HUDEP-2 (cell line): ENCODE data around the gene PTK6.
A peak's percentile ranks its signal among the peaks of the same experiment; 100 is the strongest.

Experiments
- DNase-seq, 76 experiments: peaks; one replicate each; lab custom pipeline; 2025; ENCODE audit not compliant: unreplicated experiment in 76 of 76; lab: John Stamatoyannopoulos, UW

The PTK6 gene

GRCh38 chr20:63545814-63546213, 8.6 kb upstream of the PTK6 start:
- DNase-seq = no peak

- no peak for DNase-seq
Measured at GRCh38 chr20:63544958-63545516, 7.9 kb upstream of the PTK6 start.

GRCh38 chr20:63544241-63544957, 7.2 kb upstream of the PTK6 start:
- no peak for DNase-seq

- DNase-seq = no peak
Measured at GRCh38 chr20:63543733-63544132, 6.6 kb upstream of the PTK6 start.

- DNase-seq = no peak
Measured at GRCh38 chr20:63543131-63543530, 6.0 kb upstream of the PTK6 start.

- no peak for DNase-seq
Measured at GRCh38 chr20:63542696-63543095, 5.5 kb upstream of the PTK6 start.

GRCh38 chr20:63542031-63542559, 4.9 kb upstream of the PTK6 start:
- DNase-seq = no peak

GRCh38 chr20:63541371-63541770, 4.2 kb upstream of the PTK6 start:
- DNase-seq = no peak

GRCh38 chr20:63540417-63541186, 3.4 kb upstream of the PTK6 start:
- no peak for DNase-seq

GRCh38 chr20:63539441-63540370, 2.5 kb upstream of the PTK6 start:
- no peak for DNase-seq

- no peak for DNase-seq
Measured at GRCh38 chr20:63539092-63539430, 1.9 kb upstream of the PTK6 start.

- peak in 2 of 76 experiments; percentile 37 to 44 for DNase-seq
Measured at GRCh38 chr20:63538204-63539091, 1.3 kb upstream of the PTK6 start.

GRCh38 chr20:63537525-63538203, 488 bp upstream of the PTK6 start:
- DNase-seq = peak in 75 of 76 experiments; percentile 17 to 97 (median 90)

GRCh38 chr20:63536241-63536977, 767 bp downstream of the PTK6 start:
- no peak for DNase-seq

GRCh38 chr20:63534831-63535651, 2.1 kb downstream of the PTK6 start:
- no peak for DNase-seq

- no peak for DNase-seq
Measured at GRCh38 chr20:63534427-63534830, 2.7 kb downstream of the PTK6 start.

- DNase-seq = no peak
Measured at GRCh38 chr20:63533871-63534393, 3.2 kb downstream of the PTK6 start.
